ENCODE results near the gene KPTN. TPM values are rescaled to one million over a fixed set of nuclear protein-coding genes. Genes with fewer than 3 reads are reported as not detected.

Gene KPTN
- polyA plus RNA-seq, 3 donors, result 9.5 to 9.7 (median 9.5) TPM

- Mint-ChIP-seq H3K36me3 (peaks cover 27 to 30% of the 10 kb centered on the region in 2 donors), H3K27me3 (ENCODE audit: low read depth in 3 of 3) (peaks cover 3 to 5% (median 5%) of the 10 kb centered on the region in 3 donors), H3K27ac (peak overlapping the region in 3 of 7 donors; percentile 1 to 45 (median 18)), H3K9me3 (peaks cover 0 to 3% (median 0%) of the 10 kb centered on the region in 7 donors), H3K4me1 (peaks cover 32% of the 10 kb centered on the region), H3K4me3 (no peak overlapping the region)
- TF ChIP-seq CTCF (IDR thresholded peaks at IDR 0.05), result no peak
- intact Hi-C loops (cut with micrococcal nuclease), result loop anchor here in 1 of 2 donors (2.0 kb wide), 1 partner anchor 30 kb away; the partner anchor contains the start of gene NAPA
- H3K9ac ChIP-seq (ENCODE audit: insufficient read depth, low read length, poor library complexity, severe bottlenecking), result no peak overlapping the region
- H3K36me3 ChIP-seq (replicated peaks in 1 of 2; ENCODE audit: control insufficient read depth in 1 of 2, insufficient read depth in 2 of 2, low read length in 2 of 2), result peaks cover 20 to 23% of the 10 kb centered on the region in 2 donors
- no peaks in the 10 kb centered on the region for H3K9me3 ChIP-seq (replicated peaks in 1 of 2; ENCODE audit: control insufficient read depth in 1 of 2, insufficient read depth in 1 of 2, low read length in 2 of 2)
- H4K20me1 ChIP-seq (ENCODE audit: insufficient read depth, low read length), result no peaks in the 10 kb centered on the region
- H3K79me2 ChIP-seq (ENCODE audit: insufficient read depth, low read length), result no peaks in the 10 kb centered on the region
- H2AFZ ChIP-seq (ENCODE audit: insufficient read depth, low read depth, low read length, poor library complexity, severe bottlenecking), result no peak overlapping the region
- 64% methylated on average over 4 of the region's 6 CpGs for WGBS (ENCODE audit: insufficient coverage)
- no peak overlapping the region for H3K4me2 ChIP-seq (replicated peaks; ENCODE audit: extremely low read depth, low read length, poor library complexity, severe bottlenecking)
- peaks cover 14 to 20% of the 10 kb centered on the region in 2 donors for H3K4me1 ChIP-seq (ENCODE audit: control insufficient read depth in 1 of 2, insufficient read depth in 2 of 2, low read length in 2 of 2)
- H3K27me3 ChIP-seq (ENCODE audit: control insufficient read depth in 2 of 2, insufficient read depth in 2 of 2, low read length in 2 of 2), result no peaks in the 10 kb centered on the region
- H3K4me3 ChIP-seq (replicated peaks in 1 of 3; ENCODE audit: low read depth in 2 of 3, low read length in 3 of 3), result no peak overlapping the region
- no peak for DNase-seq
- H3K27ac ChIP-seq (ENCODE audit: low read depth in 1 of 2, low read length in 2 of 2), result no peak overlapping the region
These were observed 1.2 kb upstream of the KPTN start for GRCh38 chr19:47485210-47485609.

- H3K27me3 Mint-ChIP-seq (ENCODE audit: low read depth in 3 of 3), result peaks cover 6 to 8% (median 6%) of the 10 kb centered on the region in 3 donors
- Histone ChIP-seq H3K36me3 (replicated peaks in 1 of 2; ENCODE audit: control insufficient read depth in 1 of 2, insufficient read depth in 2 of 2, low read length in 2 of 2) (peaks cover 4% of the 10 kb centered on the region in 2 donors), H3K9me3 (replicated peaks in 1 of 2; ENCODE audit: control insufficient read depth in 1 of 2, insufficient read depth in 1 of 2, low read length in 2 of 2) (no peaks in the 10 kb centered on the region), H4K20me1 (ENCODE audit: insufficient read depth, low read length) (no peaks in the 10 kb centered on the region), H3K4me1 (ENCODE audit: control insufficient read depth in 1 of 2, insufficient read depth in 2 of 2, low read length in 2 of 2) (peaks cover 14 to 20% of the 10 kb centered on the region in 2 donors), H3K27ac (ENCODE audit: low read depth in 1 of 2, low read length in 2 of 2) (no peak overlapping the region), H3K27me3 (ENCODE audit: control insufficient read depth in 2 of 2, insufficient read depth in 2 of 2, low read length in 2 of 2) (no peaks in the 10 kb centered on the region), H3K79me2 (ENCODE audit: insufficient read depth, low read length) (no peaks in the 10 kb centered on the region), H3K9ac (ENCODE audit: insufficient read depth, low read length, poor library complexity, severe bottlenecking) (no peak overlapping the region), H3K4me3 (replicated peaks in 1 of 3; ENCODE audit: low read depth in 2 of 3, low read length in 3 of 3) (peak overlapping the region in 1 of 3 experiments; percentile 89), H3K4me2 (replicated peaks; ENCODE audit: extremely low read depth, low read length, poor library complexity, severe bottlenecking) (peak overlapping the region; percentile 86), H2AFZ (ENCODE audit: insufficient read depth, low read depth, low read length, poor library complexity, severe bottlenecking) (peak overlapping the region; percentile 89)
- intact Hi-C loops (cut with micrococcal nuclease), result loop anchor here (5.0 kb wide), 2 partner anchors 34 to 211 kb away; partner anchors contain the start of genes INAFM1 (in 1 of the 2) and NAPA (in 1 of the 2)
- DNase-seq, result no peak
- no peak for TF ChIP-seq CTCF (IDR thresholded peaks at IDR 0.05)
- peaks cover 10 to 11% of the 10 kb centered on the region in 2 donors for H3K36me3 Mint-ChIP-seq
- H3K9me3 Mint-ChIP-seq, result peaks cover 0 to 3% (median 0%) of the 10 kb centered on the region in 7 donors
- peaks cover 35% of the 10 kb centered on the region for H3K4me1 Mint-ChIP-seq
- peak overlapping the region in 1 of 2 donors; percentile 95 for H3K4me3 Mint-ChIP-seq
- WGBS (ENCODE audit: insufficient coverage), result 92% methylated on average over 5 of the region's 15 CpGs
- no peak overlapping the region for H3K27ac Mint-ChIP-seq
These were observed 819 bp downstream of the KPTN start for GRCh38 chr19:47483200-47483599.
